GM21576 (cell line): Measurements from ENCODE around the gene FAM118B.
"Not testable (repeated sequence)": the region's sequence is repeated elsewhere in the genome, so short reads cannot be mapped to it uniquely, and the experiment has no call there.

Experiments
- ATAC-seq: cut with Tn5 transposase; IDR thresholded peaks from one replicate; pipeline ENCODE4 v1.9.1; 2021; ENCODE audit warnings: mild to moderate bottlenecking, moderate library complexity; ENCODE audit not compliant: unreplicated experiment

The FAM118B gene

DNA sequence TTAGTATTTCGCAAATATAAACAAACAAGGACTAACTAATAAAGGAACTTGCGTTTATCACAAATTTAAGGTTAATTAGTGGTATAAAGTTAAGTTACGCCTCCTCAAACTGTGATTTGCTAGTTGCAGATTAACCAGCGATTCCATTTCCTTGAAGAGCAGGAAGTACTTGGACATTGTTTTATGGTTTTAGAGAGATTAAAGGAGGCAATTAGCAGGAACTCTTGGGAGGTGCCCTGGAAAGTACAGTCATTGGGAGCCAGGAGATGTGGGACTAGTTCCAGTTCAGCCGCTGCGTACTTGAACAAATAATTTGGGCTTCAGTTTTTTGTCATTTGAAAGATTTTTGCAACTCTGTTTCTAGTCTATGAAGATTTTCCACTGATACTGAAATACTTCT, 3.3 kb downstream of the FAM118B start:
- no peak for ATAC-seq

- no peak for ATAC-seq
Measured at GRCh38 chr11:126216526-126217305, 5.1 kb downstream of the FAM118B start.

GRCh38 chr11:126217491-126217890, 5.9 kb downstream of the FAM118B start:
- no peak for ATAC-seq

DNA sequence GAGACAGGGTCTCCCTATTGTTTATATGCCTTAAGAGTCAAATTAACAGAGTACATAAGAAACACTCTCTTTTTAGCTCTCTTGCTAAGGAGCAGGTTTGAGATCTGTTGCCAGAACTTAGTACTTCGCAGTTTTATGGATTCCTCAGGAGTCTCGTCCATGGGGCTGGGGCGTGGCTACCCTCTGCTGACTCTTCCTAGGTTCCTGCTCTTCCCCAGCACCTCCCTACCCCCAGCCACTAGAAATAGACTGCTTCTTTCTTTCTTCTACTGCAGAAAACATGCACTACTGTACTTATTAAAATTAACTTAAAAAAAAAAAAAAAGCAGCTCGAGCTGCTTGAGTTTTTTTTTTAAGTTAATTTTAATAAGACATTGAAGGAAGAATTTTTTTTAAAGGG, 8.0 kb downstream of the FAM118B start:
- ATAC-seq = no peak

DNA sequence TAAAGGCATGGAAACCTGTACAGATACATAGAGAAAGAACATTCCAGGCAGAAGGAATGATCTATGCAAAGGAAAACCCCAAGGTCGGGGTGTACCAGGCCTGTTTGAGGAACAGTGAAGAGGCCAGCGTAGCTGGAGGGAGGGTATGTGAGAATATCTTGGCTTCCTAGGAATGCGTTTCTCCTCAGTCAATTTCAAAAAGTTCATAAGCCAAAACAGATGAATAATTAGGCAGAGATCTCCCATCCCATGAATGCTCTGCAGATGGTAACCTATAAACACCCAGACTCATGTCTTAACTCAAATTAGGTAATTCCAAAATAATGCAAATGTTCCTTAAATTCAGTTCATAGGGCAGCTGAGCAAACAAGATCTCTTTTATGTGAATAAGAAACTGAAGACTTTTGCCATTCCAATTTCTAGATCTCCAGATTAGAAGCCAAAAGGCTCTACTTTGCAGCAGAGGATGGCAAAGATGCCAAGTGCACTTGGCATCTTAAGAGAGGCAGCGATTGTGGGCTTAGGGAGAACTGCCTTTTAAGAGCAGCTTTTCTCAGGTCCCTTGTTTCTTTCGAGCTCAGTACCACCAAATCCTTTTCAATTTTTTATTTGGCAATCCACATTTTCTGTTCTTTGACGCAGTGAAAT, 13.2 kb downstream of the FAM118B start:
- no peak for ATAC-seq

GRCh38 chr11:126225295-126225665, 13.7 kb downstream of the FAM118B start:
- no peak for ATAC-seq

GRCh38 chr11:126226334-126227084, 14.9 kb downstream of the FAM118B start:
- no peak for ATAC-seq

GRCh38 chr11:126229858-126230540, 18.4 kb downstream of the FAM118B start:
- ATAC-seq = no peak

DNA sequence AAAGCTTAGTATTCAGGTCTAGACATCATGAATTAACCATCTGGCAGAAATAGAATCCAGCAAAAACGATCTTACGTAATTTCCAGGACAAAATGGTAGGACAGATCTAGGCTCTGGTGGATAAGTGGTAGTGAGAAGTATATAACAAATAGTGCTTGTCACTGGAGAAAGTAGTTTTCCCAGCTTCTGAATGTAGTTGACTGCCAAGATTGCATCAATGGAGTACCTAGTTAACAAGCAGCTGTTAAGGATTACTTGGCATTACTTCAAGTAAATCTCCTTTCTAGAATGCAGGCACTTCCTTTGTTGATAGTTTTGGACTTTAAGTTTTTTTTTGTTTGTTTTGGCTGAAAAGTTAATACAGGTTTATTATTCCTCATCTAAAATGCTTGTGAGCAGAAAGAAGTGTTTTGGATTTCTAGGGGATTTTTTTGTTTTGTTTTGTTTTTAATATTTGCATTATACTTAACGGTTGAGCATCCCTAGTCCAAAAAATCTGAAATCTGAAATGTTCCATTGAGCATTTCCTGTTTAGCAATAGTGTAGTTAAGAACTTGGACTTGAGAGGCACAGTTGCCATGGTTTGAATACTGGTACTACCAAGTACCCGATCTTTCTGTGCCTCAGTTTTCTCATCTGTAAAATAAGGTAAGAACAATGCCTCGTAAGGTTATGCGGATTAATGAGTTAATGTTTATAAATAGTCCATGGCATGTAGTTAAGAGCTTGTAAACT, 20.3 kb downstream of the FAM118B start:
- no peak for ATAC-seq

DNA sequence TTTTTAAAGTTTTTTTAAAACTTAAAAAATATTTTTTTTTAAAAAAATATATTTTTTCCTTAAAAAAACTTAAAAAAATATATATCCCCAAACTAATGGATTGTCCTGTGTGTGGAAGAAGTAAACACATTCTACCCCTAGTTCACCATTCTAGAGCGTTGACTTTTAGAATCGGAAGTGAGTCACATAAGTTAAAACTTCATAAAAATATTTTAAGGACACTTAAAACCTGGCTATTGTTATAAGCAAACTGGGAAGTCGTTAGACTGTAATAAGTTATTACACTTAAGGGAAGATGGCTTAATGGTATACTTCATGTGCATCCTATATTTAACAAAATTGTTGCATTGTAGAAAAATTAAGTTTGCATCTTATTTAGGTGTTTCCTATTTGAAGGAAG, 21.1 kb downstream of the FAM118B start:
- ATAC-seq = no peak

DNA sequence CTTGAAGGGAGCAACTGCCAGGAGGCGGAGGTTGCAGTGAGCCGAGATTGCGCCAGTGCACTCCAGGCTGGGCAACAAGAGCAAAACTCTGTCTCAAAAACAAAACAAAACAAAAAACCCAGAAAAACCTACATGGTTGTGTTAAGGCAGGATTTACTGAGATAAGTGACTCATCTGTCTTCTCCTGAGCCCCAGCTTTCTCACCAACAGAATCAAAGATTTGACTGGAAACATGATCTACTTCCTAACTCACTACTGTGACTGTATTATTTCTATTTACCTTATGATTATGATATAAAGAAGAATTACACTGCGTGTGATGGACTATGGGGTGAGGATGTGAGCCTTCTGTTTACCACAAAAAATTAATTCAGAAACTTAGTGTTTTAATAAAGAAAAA, 21.8 kb downstream of the FAM118B start:
- no peak for ATAC-seq

DNA sequence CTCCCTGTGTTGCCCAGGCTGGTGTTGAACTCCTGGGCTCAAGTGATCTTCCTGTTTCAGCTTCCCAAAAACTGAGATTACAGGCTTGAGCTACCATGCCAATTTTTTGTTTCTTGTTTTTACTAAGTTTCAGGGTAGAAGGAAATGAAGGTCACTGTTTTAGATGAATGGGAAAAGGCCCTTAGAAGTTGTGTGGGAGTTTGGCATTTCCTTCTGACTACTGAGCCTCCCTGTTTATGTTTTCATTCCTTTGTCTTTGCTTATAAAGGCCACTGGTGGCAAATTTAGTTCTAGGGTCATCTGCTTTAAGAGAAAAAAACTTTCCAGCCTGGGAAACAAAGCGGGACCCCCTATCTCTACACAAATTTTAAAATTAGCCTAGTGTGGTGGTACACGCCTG, 35.1 kb downstream of the FAM118B start:
- no peak for ATAC-seq

DNA sequence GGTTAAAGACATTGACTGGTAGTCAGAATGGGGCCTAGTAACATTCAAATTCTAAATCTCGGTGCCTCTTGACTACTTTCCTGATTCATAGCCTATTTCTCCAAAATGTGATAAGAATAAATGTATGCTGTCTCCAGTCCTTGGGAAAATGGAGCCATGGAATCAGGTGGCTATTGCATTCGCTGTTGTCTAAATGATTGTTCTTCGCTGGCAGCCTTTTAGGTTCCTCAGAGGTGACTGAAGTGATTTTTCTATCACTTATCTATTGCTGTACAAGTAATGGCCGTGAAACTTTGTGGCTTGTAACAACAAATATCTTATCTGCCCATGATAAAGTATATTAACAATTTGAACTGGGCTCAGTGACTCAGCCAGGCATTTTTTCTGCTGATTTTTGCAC, 41.7 kb downstream of the FAM118B start:
- no peak for ATAC-seq

- ATAC-seq = no peak
Measured at GRCh38 chr11:126254819-126255218, 43.2 kb downstream of the FAM118B start.

GRCh38 chr11:126255507-126255906, 43.9 kb downstream of the FAM118B start:
- not testable (repeated sequence) for ATAC-seq

DNA sequence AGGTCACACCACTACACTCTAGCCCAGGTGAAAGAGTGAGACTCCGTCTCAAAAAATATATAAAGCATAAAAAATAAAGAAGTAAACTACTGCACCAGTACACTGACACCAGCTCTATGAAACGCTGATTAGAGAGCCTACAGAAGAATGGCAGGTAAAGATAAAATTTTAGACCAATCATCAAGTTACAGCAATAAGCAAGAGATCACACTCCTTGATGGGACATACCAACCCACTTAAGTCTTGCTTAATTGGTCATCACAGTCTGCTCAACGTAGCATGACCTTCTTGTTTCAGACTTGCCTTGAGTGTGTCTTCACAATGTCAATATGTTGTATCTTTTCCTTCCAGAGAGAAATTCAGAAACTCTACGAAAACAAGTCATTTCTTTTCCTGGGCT, 44.6 kb downstream of the FAM118B start:
- ATAC-seq = no peak

- no peak for ATAC-seq
Measured at GRCh38 chr11:126257144-126257543, 45.6 kb downstream of the FAM118B start.

GRCh38 chr11:126257764-126258163, 46.2 kb downstream of the FAM118B start:
- no peak for ATAC-seq

DNA sequence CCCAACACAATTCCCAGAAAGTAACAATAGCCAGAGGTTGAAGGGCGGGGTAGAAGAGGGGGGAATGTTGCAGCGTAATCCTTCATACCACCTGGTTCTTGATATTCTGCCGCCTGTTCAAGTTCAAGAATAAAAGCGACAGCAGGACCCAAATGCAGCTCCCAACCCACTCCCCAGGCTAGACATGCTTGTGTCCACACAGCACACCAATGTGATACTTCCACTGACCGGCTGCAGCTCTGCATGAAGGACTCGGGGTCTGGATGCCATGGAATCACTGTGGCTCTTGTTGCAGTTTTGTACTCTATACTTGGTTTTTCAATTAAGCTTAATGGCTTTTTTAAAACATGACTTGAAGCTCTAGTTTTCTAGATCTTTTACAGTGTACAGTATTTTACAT, 50.6 kb downstream of the FAM118B start:
- no peak for ATAC-seq

DNA sequence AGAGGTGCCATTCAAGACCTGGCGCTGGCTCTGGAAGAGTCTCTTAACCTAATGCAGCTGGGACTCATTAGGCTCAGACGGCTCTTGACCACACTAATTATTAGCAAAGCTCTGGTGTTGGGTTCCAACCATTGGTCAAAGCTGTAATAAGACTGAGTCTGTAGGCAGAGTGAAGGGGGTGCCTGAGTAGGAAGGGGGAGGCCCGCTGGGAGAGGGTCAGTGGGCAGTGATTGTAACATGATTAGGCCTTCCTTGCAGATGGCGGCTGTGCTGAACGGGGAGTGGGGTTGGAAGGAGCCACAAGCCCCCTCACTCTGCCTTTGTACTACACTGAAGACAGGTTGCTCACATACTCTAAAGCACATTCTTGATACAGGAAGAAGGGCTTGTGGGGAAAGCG, 51.9 kb downstream of the FAM118B start:
- ATAC-seq = no peak

GRCh38 chr11:126265811-126266210, 54.2 kb downstream of the FAM118B start:
- ATAC-seq = no peak
